Epithelial cell of proximal tubule (primary cell): ENCODE results near the gene VAC14. TPM values are rescaled to one million over a fixed set of nuclear protein-coding genes. Genes with fewer than 3 reads are reported as not detected.

ENCODE experiments used
- DNase-seq: peaks from one replicate; pipeline ENCODE4 v3.0.0-alpha.2; 2011; ENCODE audit warnings: low read depth
- H3K4me3 ChIP-seq: 2 replicates; pipeline ENCODE4 v1.5.1; 2011; ENCODE audit warnings: low read depth, mild to moderate bottlenecking, low read length
- CTCF ChIP-seq: conservative IDR thresholded peaks from 2 replicates; pipeline ENCODE4 v1.5.1; 2012; ENCODE audit warnings: low read depth, mild to moderate bottlenecking, low read length
- total RNA-seq: library from RNA; depleted of rRNA; stranded (reverse); fragments of >200 nt; gene quantifications from 2 replicates; pipeline ENCODE4 v1.2.3, GENCODE V29; 2015

Gene VAC14
- total RNA-seq, 1 donor from 2014 or later, result 32.5 TPM

GRCh38 chr16:70759666-70760065 is 41.3 kb downstream of the VAC14 start:
- no peak for DNase-seq
- no peak overlapping the region for H3K4me3 ChIP-seq
- TF ChIP-seq CTCF, result no peak

- no peak for DNase-seq
- no peak overlapping the region for H3K4me3 ChIP-seq
- TF ChIP-seq CTCF, result no peak
These were observed 42.2 kb downstream of the VAC14 start for GRCh38 chr16:70758786-70759185.

GRCh38 chr16:70757183-70757582 is 43.8 kb downstream of the VAC14 start:
- TF ChIP-seq CTCF, result no peak
- no peak overlapping the region for H3K4me3 ChIP-seq
- DNase-seq, result no peak

GRCh38 chr16:70756071-70756470 is 44.9 kb downstream of the VAC14 start:
- H3K4me3 ChIP-seq, result no peak overlapping the region
- TF ChIP-seq CTCF, result no peak
- DNase-seq, result no peak

- DNase-seq, result no peak
- TF ChIP-seq CTCF, result no peak
- no peak overlapping the region for H3K4me3 ChIP-seq
These were observed 45.9 kb downstream of the VAC14 start for GRCh38 chr16:70754851-70755600.

GRCh38 chr16:70754371-70754770 is 46.6 kb downstream of the VAC14 start:
- no peak for TF ChIP-seq CTCF
- no peak for DNase-seq
- no peak overlapping the region for H3K4me3 ChIP-seq

- H3K4me3 ChIP-seq, result no peak overlapping the region
- TF ChIP-seq CTCF, result no peak
- DNase-seq, result no peak
These were observed 47.1 kb downstream of the VAC14 start for GRCh38 chr16:70753694-70754325.
